NCI-H2171 treated with DMSO at 0.1 percent for 48 hours (cell line): ENCODE data around the gene VCAN.
A peak's percentile ranks its signal among the peaks of the same experiment; 100 is the strongest.
"Not testable (repeated sequence)": the region's sequence is repeated elsewhere in the genome, so short reads cannot be mapped to it uniquely, and the experiment has no call there.

Experiments
- DNase-seq: peaks from one replicate; lab custom pipeline; 2025; lab: John Stamatoyannopoulos, UW

VCAN gene

DNA sequence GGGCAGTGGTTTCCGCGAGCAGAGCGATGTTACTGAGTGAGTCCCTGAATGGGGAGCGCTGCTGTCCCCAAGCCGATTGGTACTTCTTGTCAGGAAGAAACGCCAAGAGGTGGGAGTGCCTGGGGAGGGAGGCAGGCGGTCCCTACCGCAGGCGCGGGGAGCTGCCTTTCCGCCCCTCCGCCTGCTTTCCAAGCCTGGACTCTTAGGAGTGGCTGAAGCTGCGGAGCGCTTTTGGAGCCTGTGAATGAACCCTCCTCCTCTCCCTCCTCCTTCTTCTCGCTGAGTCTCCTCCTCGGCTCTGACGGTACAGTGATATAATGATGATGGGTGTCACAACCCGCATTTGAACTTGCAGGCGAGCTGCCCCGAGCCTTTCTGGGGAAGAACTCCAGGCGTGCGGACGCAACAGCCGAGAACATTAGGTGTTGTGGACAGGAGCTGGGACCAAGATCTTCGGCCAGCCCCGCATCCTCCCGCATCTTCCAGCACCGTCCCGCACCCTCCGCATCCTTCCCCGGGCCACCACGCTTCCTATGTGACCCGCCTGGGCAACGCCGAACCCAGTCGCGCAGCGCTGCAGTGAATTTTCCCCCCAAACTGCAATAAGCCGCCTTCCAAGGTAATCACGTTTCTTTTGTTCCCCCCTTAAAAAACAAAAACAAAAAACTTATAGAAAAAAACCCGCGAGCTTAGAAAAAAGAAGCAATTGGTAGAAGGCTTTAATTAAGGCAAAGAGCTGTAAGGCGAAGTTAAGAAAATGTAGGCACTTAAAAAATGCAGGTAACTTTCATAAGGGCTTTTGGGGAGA, at the start of gene VCAN:
VCAN (plus strand) TSS at position 340 of the 808 bp plus-strand sequence. CDS start 11,775 bp downstream, outside the sequence.
- DNase-seq: no peak

DNA sequence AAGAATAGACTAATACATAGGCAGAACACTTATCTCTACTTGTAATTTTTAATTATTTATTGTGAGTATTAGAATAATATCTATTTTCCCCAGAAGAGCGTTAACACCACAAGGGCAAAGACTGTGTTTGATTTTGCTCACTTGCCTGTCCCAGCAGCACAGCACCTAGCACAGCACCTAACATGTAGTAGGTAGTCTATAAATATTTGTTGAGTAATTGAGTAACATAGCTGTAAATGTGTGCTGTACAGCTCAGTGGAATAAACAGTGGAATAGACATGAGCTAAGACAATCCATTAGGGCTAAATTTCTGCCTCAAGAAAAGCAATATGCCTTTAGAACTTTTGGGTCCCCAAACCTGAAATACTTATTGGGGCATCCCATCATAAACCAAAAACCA, 49.3 kb upstream of the VCAN start:
- no peak for DNase-seq

DNA sequence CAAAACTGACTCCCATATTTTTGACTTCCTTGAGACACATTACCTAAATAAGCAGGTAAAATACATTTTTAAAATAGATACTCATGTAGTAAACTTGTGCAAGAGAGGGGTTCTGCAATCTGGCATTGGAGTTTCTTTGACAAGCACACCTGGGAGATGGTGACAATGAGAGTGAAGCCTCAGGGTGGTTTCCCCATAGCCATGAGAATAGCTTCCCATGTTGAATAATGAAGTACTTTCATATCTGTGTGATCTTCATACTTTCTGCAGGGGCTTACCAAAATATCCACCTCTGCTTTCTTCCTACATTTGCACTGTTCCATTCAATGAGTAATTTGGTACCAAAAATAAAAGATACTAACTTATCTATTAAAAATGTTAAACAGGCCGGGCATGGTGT, 44.7 kb upstream of the VCAN start:
- no peak for DNase-seq

DNA sequence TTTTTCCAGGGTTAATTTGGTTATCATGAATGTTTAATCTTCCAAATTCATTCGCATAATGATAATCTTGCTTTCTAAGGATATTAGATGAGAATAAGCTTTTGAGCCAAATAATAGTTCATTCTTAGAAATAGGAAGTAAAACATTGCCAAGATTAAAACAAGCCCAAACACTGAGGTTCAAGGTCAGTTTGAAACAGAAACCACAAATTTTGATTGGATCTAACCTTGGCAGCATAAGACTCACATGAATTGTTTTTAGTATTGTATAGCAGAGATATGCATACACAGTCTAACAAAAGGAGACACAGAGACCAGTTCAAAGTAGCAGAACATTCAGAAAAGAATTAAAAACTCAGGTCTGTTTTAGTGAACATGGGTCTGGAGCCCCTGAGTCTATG, 43.4 kb upstream of the VCAN start:
- DNase-seq: no peak

DNA sequence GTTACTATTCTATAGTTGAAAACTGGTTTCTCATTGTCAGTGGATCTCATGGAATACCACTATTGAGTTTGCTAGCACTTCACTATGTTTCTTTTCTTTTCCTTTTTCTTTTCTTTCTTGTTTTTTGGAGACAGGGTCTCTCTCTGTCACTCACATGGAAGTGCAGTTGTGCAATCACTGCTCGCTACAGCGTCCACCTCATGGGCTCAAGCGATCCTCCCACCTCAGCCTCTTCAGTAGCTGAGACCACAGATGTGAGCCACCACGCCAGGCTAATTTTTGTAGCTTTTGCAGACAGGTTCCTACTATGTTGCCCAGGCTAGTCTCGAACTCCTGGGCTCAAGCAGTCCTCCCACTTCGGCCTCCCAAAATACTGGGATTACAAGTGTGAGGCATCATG, 42.7 kb upstream of the VCAN start:
- no peak for DNase-seq

DNA sequence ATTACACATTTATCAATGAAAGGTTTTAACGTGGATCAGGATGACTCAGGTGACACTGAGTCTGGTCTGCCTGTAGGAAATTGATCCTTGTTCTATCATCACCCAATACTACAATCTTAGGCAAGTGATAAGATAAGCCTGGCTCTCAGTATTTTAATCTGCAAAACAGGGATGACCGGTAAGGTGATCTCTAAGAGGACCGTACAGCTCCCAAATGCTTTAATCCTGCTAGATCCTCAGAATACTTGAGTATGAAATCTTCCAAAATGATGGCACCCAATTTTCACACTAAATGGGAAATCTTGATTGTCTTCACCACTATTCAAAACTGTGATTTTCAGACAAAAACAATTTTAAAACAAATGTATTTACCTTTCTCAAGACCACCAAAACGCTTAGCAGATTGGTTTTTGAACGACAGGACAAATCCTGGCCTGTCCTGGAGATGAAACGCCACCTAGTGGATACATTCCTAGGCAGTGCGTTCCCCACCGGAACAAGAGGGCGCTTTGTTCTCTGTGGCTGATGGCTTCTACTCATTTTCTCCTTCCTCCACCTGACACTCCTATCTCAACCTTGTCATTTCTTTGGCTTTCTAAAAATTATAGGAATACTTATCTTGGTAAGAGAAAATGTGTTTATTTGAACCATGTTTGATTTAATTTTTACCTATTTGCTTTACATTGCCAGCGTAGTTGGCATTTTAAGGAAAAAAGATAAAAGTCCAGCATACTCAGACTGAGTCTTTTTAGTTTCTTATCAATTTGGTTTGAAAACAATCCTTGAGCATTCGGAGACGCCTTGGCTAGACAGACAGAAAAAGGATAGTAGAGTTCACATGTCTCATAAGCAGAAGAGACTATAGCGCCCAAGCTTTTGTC, 41.2 kb upstream of the VCAN start:
- DNase-seq: peak; percentile 1

DNA sequence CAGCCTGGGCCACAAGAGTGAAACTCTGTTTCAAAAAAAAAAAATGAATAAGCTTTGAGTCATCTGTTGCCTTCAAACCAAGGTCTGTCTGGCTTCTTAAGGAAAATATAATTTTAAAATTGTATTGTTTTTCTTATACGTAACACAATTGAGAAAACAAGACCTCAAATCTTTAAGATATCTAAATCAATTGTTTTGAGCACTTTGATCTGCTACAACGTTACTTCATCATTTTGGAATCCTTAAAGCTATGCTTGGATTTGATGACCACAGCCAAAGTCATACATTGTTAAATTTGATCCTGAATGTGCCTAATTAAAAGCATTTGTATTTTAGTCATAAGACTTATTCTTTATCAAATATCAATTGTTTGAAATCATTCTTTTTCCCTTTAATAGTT, 37.7 kb upstream of the VCAN start:
- no peak for DNase-seq

DNA sequence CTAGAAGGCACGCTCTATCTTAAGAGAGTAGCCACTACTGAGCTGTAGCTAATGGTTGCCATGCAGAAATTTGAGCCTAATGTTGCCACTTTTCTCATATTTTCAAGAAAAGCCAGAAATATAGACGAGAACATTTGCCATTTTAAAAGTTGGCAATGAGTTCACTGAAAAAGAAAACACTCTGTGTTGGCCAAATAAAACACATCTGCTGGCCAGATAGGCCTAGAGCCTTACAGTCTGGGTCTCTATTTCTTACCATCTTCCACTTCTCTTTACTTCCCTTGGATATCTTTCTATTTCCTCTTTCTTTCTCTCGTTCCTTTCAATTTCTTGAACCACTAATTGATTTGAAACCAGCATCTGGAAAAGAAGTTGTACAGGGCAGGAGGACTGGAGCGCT, 36.6 kb upstream of the VCAN start:
- no peak for DNase-seq

DNA sequence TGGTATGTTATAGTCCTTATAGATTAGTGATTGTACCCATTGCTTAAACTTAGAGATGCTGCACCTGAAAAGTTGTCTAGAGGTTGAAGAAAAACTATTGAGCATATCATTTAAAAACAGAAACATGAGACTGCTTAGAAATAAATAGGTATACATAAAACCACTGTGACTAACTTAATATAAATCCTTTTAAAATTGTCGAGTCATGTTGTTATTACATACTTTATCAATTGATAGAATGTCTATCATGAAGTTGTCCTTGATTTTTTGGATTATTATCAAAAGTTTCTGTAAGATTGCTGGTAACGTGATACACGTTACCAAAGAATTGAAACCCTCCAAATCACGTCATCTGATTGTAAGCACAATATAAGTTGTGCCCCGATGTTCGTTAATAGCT, 35.3 kb upstream of the VCAN start:
- DNase-seq: no peak

DNA sequence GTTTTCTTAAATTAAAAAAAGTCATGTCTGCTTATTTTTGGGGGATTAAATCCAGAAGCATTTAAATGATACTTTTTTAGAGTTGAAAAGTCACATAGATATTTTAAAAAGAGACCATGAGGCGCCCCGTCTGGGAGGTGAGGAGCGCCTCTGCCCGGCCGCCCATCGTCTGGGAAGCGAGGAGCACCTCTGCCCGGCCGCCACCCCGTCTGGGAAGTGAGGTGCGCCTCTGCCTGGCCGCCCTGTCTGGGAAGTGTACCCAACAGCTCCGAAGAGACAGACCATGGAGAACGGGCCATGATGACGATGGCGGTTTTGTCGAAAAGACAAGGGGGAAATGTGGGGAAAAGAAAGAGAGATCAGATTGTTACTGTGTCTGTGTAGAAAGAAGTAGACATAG, 33.8 kb upstream of the VCAN start:
- DNase-seq: not testable (repeated sequence)

DNA sequence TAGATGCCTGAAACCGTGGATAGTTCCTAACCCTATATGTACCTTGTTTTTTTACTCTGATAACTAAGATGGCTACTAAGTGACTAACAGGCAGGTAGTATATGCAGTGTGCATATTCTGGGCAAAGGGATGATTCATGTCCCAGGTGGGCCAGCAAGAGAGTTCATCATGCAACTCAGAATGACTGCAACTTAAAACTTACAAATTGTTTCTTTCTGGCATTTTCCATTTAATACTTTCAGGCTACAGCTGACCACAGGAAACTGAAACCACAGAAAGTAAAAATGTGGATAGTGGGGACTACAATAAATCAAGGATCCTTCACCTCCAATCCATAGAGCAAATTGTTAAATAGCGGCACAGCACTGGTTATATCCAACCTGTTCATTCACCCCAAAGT, 30.7 kb upstream of the VCAN start:
- no peak for DNase-seq

DNA sequence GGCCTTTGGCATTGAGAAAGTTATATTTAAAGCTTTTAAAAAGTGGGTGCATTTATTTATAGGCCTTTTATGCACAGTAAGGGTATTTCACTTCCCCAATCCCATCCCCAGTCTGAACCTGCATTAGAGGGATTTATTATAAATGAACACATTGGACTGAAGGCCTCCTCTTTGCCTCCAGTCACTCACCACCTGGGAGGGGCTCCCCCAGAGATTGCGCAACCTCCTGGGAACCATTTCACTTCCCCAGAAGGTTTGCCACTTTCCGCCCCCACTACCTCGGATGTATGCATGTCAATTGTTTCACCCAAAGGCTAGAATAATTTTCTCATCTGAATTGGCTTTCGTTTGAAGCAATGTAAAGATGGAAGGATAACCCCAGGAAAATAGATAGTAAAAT, 29.8 kb upstream of the VCAN start:
- DNase-seq: no peak

DNA sequence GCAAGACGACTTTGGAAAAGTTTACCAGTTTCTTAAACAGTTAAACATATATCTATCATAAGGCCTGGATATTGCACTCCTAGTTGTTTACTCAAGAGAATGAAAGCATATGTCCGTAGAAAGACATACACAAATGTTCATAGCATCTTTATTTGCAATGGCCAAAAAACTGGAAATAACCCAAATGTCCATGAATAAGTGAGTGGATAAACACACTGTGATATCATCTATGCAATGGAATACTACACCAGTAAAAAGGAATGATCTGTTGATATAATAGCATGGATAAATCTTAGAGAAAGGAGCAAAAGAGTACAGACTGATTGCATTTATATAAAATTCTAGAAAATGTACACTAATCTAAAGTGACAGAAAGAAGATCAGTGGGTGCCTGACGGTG, 28.0 kb upstream of the VCAN start:
- no peak for DNase-seq

DNA sequence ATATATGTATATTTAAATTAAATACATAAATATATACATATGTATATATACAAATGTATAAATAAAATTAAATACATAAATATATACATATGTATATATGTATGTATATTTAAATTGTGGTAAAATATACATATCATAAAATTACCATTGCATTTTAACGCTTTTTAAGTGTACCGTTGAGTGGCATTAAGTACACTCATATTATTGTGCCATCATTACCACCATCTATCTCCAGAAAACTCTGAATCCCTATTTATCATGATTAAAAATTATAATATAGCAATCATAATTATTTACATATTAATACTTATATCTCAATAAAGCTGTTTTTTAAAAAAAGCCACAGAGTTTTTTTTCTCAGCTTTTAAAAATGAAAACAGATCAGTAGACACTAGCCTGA, 27.1 kb upstream of the VCAN start:
- no peak for DNase-seq

DNA sequence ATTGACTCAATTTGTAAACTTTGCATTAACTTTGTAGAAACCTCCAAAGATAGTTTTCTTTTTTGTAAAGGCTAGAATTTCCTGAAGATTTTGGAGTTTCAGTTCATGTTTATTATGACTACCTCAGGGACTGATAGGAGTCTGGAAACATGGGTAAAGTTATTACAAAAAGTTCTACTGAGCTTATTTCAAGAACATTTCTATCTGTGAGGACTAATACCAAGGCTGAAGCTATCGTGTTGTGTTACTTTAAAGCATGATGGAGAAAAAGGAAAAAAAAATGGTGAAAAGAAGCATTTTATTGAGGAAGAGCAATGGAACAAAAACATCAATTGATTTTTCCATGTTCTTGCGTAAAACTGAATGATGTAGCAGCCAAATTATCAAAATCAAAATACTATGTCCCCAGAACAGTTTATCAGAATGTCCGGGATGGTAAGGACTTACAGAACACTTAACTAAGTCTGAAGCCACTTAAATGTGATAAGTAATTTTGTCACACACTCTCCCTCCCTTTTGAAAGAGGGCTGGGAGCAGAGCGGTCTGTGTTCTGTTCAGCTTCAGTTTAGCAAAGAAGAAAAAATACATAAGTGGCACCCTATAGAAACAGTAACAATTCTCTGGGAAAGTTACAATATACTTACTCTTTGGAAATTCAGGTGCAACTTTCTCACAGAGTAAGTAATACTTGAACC, 25.1 kb upstream of the VCAN start:
- DNase-seq: no peak

DNA sequence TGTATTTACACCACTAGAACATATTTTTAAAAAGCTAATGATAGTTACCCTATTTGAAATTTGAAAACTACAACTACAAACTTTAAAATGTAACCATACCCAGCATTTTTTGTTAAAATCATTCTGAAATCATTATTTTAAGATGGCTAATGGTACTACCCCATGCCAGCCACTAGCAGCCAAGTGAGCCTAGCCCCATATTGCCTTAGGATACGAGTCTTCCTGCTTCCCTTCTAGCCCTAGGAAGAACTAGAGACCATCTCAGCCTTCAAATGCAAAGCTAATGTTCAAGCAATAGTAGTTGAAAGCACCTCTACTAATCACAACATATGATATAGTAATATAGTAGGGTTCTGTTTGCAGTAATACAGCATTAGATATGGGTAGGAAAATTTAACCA, 24.0 kb upstream of the VCAN start:
- DNase-seq: no peak

DNA sequence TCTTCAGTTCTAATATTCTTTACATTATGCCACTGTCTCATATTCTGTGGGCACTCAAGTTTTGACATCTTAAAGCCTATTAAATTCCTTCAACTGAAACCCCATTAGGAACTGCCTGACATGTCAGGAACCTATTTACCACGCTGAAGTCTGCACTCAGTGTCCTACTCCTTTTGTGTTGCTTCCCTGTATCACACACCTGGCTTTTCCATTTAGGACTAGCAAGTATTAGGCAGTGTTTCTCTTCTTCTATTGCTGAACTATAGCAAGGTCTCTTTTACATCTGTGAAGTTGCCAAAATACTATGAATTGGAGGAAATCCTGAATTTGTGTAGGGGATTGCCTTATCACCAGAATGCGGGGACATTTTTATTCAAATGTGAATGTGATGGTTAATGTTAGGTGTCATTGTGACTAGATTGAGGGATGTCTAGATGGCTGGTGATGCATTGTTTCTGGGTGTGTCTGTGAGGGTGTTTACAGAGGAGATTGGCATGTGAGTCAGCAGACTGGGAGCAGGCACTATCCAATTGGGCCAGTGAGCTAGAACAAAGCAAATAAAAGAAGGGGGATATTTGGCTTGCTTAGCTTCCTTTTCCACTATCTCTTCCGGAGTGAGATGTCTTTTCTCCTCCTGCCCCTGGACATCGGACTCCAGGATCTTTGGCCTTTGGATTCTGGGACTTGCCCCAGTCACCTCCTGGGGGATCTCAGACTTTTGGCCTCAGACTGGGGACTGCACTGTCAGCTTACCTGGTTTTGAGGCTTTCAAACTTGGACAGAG, 21.2 kb upstream of the VCAN start:
- DNase-seq: no peak

DNA sequence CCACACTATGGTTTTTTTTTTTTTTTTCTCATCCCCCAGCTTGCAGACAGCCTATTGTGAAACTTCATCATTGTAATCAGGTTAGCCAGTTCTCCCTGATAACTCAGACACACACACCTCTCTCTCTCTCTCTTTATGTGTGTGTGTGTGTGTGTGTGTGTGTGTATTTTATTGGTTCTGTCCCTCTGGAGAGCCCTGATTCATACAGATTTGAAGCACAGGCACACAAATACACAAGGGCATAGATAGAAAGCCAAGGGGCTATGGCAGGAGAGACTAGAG, 20.6 kb upstream of the VCAN start:
- DNase-seq: no peak

DNA sequence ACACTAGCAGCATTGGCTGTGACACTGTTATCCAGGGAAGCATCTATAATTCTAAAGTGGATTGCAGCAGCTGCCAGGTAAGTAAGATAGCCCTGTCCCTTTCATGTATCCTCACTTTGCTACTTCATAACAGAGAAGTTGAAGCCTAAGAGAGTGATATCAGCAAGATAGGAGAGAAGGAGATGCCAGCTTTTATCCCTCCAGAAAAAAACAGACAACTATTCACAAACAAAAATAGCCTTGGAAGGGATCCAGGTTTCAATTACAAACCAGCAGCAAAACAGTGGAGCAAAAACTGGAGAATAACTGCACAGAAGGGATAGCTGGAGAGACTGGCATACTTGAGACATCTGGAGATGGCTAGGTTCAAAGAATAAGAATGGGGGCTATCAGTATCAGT, 19.6 kb upstream of the VCAN start:
- no peak for DNase-seq

DNA sequence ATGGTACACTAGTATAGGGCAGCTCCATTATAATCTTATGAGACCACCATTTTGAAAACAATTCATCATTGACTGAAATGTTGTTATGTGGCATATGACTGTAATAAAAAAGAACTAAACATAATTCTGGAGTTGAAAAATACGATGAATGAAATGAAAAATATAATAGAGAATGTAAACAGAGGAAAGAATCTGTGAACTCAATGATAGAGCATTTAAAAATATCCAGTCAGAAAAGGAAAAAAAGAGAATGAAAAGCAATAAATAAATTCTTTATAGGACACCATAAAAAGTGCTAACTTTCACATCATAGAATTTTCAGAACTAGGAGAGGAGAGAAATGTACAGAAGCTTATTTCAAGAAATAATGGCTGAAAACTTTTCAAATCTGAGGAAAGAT, 17.6 kb upstream of the VCAN start:
- DNase-seq: no peak

DNA sequence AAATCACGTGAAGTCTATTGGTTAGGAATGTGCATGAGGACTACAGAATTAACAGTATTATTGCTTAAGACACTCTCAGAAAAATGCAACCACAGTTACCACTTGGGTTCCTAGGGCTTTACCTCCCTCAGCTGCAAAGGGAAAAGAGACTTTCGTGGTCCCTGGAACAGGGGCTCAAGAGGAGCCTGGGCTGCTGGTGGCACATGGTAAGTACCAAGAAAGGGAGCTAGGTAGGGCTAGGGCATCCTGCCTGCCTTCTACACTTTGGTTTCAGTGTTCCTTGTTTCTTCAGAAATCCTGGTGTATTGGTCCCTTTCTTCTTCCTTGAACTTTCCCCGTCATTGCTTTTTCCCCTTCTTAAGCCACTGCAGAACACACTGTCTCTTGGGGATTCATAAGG, 7.3 kb upstream of the VCAN start:
- DNase-seq: no peak

DNA sequence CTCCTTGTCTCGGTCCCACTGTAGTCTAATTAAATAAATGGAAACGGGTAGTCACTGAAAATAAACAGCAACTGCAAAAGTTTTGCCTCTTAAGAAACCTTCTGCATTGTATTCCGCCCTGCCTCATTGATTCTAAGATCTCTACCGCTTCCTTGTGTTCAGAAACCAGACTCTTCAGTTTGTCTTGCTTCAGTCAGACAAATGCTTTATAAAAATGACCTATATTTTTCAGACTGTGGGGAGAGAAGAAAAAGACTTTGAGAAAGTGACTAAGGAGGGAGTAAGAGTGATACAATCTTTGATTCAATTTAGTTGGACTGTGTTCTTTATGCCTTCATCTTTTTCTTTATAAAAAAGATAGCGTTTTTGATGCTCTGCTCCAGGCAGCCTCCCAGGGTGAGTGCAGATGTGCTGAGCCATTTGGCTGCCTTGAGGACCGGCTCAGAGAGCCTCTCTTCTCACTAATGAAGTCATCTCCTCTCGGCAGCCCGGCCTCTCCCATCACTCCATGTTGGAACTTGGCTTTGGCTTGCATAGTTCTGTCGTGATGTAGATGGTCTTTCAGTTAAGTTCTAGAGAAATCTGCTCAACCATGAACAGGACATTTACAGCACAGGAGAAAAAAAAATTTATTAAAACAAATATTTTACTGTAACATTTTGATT, 4.0 kb upstream of the VCAN start:
- DNase-seq: no peak
